Measurements from ENCODE around the gene AGK. TPM values are rescaled to one million over a fixed set of nuclear protein-coding genes. Genes with fewer than 3 reads are reported as not detected.

The AGK gene
- total and polyA plus RNA-seq, 7 experiments from 2014 or later = 24.3 to 58.8 (median 29.9) TPM

DNA sequence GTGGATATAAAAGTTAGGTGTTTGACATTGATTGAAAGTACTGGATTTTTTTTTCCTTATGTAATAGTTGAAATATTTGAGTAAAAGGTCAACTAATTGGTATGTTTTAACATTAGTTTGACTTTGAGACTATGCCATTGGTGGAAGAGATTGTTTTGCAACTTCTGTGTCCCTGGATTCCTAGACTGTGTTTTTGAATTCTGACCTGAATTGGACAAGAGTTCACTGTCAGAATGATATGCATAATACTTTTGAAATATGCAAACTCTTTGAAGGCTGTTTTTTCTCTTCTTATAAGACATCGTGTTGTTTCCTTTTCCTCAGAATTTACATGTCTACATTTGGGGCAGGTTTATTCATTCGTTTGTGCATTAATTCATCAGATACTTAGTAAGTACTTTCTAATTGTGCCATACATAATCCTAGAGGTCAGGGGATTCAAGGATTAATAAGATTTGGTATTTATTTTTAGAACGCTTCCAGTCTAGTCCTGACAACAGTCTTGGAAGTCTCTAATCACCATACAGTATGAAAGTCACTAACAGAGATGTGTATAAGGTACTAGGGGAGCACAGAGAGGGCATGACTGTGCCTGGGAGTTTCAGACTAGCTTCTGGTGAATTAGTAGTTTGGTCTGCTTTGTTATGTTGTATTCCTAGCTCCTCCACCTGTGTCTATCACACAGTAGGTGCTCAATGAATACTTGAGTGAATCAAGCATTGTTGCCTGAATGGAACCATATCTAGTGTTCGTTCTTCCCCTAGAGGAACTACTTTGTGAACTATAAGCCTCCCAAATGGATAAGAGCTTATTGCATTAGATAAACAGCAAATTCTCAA, 49.2 kb downstream of the AGK start:
- H3K27ac ChIP-seq (ENCODE audit: low read depth, low read length) = no peak overlapping the region
- POLR2A ChIA-PET = no interaction called here
- DNase-seq = no peak
- peaks cover 0 to 4% (median 3%) of the 10 kb centered on the region in 3 experiments for H3K36me3 ChIP-seq (ENCODE audit: control insufficient read depth in 2 of 3, insufficient read depth in 3 of 3, low read length in 3 of 3)
- Mint-ChIP-seq H3K27ac (peak overlapping the region in 1 of 9 donors; percentile 12), H3K4me1 (peaks cover 0 to 2% (median 0%) of the 10 kb centered on the region in 7 donors), H3K4me3 (no peak overlapping the region), H3K27me3 (no peaks in the 10 kb centered on the region), H3K9me3 (no peaks in the 10 kb centered on the region), H3K36me3 (peaks cover 12 to 60% (median 35%) of the 10 kb centered on the region in 5 donors)
- no peak for ATAC-seq
- no peak overlapping the region for H3K4me3 ChIP-seq (ENCODE audit: low read length)
- no peaks in the 10 kb centered on the region for H3K9me3 ChIP-seq (ENCODE audit: control insufficient read depth in 2 of 3, low read length in 3 of 3)
- H3K27me3 ChIP-seq (ENCODE audit: control insufficient read depth in 2 of 2, insufficient read depth in 2 of 2, low read length in 2 of 2) = no peaks in the 10 kb centered on the region
- intact Hi-C loops (cut with micrococcal nuclease) = no loop called here
- no peaks in the 10 kb centered on the region for H3K4me1 ChIP-seq (ENCODE audit: control insufficient read depth in 2 of 2, insufficient read depth in 2 of 2, low read length in 2 of 2)
- CTCF ChIA-PET = no interaction called here

DNA sequence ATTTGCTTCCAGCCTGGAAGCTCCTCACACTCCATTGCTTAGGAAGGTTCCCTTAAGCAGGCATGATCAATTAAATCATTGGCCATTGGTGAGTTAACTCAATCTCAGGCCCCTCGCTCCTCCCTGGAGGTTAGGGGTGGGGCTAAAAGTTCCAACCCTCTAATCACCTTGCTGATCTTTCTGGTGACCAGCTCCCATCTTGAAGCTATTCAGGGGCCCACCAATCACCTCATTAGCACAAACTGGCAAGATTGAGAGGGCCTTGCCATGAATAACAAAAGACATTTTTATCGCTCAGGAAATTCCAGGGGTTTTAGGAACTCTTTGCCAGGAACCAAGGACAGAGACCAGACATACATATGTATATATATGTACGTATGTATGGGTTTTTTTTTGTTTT, 58.4 kb downstream of the AGK start:
- ChIA-PET CTCF (interaction anchor here (0.6 kb wide), 1 partner anchor 647 kb away, joined by 4 read pairs; no protein-coding TSS in a partner anchor), POLR2A (no interaction called here)
- Mint-ChIP-seq H3K36me3 (peaks cover 13 to 63% (median 35%) of the 10 kb centered on the region in 5 donors), H3K4me1 (no peaks in the 10 kb centered on the region), H3K9me3 (no peaks in the 10 kb centered on the region), H3K27me3 (no peaks in the 10 kb centered on the region), H3K27ac (no peak overlapping the region), H3K4me3 (no peak overlapping the region)
- Histone ChIP-seq H3K9me3 (ENCODE audit: control insufficient read depth in 2 of 3, low read length in 3 of 3) (no peaks in the 10 kb centered on the region), H3K4me3 (ENCODE audit: low read length) (no peak overlapping the region), H3K27me3 (ENCODE audit: control insufficient read depth in 2 of 2, insufficient read depth in 2 of 2, low read length in 2 of 2) (no peaks in the 10 kb centered on the region), H3K27ac (ENCODE audit: low read depth, low read length) (no peak overlapping the region), H3K4me1 (ENCODE audit: control insufficient read depth in 2 of 2, insufficient read depth in 2 of 2, low read length in 2 of 2) (no peaks in the 10 kb centered on the region), H3K36me3 (ENCODE audit: control insufficient read depth in 2 of 3, insufficient read depth in 3 of 3, low read length in 3 of 3) (peaks cover 0 to 9% (median 3%) of the 10 kb centered on the region in 3 experiments)
- no peak for ATAC-seq
- DNase-seq = no peak
- intact Hi-C loops (cut with micrococcal nuclease) = no loop called here

DNA sequence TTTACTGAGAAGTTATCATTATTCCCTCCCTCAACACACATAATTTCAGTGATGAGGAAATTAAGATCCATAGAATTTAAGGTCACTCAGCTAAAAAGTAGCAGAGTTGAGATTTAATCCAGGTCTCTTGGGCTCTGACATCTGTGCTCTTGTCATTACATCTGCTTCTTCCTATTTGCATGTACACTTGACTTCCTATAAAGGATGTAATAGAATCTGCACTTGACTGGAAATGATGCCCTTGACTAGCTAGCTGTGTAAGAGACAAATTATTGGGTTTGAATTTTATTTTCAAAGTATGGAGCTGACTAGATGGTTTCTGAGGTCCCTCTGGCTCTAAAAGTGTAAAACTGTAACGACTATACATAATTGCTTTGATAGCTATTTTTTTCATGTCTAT, 59.5 kb downstream of the AGK start:
- no peaks in the 10 kb centered on the region for H3K9me3 ChIP-seq (ENCODE audit: control insufficient read depth in 2 of 3, low read length in 3 of 3)
- peaks cover 9 to 70% (median 37%) of the 10 kb centered on the region in 5 donors for H3K36me3 Mint-ChIP-seq
- H3K27ac Mint-ChIP-seq = no peak overlapping the region
- no peak overlapping the region for H3K4me3 ChIP-seq (ENCODE audit: low read length)
- intact Hi-C loops (cut with micrococcal nuclease) = no loop called here
- no peaks in the 10 kb centered on the region for H3K27me3 Mint-ChIP-seq
- H3K4me1 ChIP-seq (ENCODE audit: control insufficient read depth in 2 of 2, insufficient read depth in 2 of 2, low read length in 2 of 2) = no peaks in the 10 kb centered on the region
- peaks cover 0 to 9% (median 3%) of the 10 kb centered on the region in 3 experiments for H3K36me3 ChIP-seq (ENCODE audit: control insufficient read depth in 2 of 3, insufficient read depth in 3 of 3, low read length in 3 of 3)
- ChIA-PET POLR2A (no interaction called here), CTCF (no interaction called here)
- DNase-seq (no peak), ATAC-seq (no peak)
- H3K9me3 Mint-ChIP-seq = no peaks in the 10 kb centered on the region
- H3K4me1 Mint-ChIP-seq = no peaks in the 10 kb centered on the region
- no peak overlapping the region for H3K27ac ChIP-seq (ENCODE audit: low read depth, low read length)
- H3K4me3 Mint-ChIP-seq = no peak overlapping the region
- H3K27me3 ChIP-seq (ENCODE audit: control insufficient read depth in 2 of 2, insufficient read depth in 2 of 2, low read length in 2 of 2) = no peaks in the 10 kb centered on the region

DNA sequence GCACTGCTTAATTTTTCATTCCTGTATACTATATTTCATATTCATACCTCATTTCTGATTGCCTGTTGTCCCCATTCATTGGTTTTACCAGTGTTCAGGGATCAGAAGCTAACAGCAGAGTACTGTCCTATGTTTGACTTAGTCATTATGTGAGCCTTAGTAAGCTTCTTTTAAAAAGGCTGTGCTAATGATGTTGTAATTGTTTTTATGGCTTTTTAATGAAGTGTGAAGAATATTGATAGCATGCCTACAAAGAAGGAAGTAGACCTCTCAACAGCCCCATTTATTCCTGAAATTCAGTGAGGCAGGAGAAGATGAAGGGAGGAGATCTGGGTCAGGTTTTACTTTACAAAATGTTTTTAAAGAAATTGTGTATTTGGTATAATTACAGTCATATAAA, 61.7 kb downstream of the AGK start:
- Histone ChIP-seq H3K4me3 (ENCODE audit: low read length) (no peak overlapping the region), H3K36me3 (ENCODE audit: control insufficient read depth in 2 of 3, insufficient read depth in 3 of 3, low read length in 3 of 3) (peaks cover 0 to 11% (median 3%) of the 10 kb centered on the region in 3 experiments), H3K27ac (ENCODE audit: low read depth, low read length) (no peak overlapping the region), H3K27me3 (ENCODE audit: control insufficient read depth in 2 of 2, insufficient read depth in 2 of 2, low read length in 2 of 2) (no peaks in the 10 kb centered on the region), H3K4me1 (ENCODE audit: control insufficient read depth in 2 of 2, insufficient read depth in 2 of 2, low read length in 2 of 2) (no peaks in the 10 kb centered on the region), H3K9me3 (ENCODE audit: control insufficient read depth in 2 of 3, low read length in 3 of 3) (no peaks in the 10 kb centered on the region)
- ChIA-PET CTCF (no interaction called here), POLR2A (no interaction called here)
- no peak overlapping the region for H3K27ac Mint-ChIP-seq
- H3K36me3 Mint-ChIP-seq = peaks cover 9 to 63% (median 38%) of the 10 kb centered on the region in 5 donors
- H3K9me3 Mint-ChIP-seq = no peaks in the 10 kb centered on the region
- H3K4me3 Mint-ChIP-seq = no peak overlapping the region
- DNase-seq (no peak), ATAC-seq (no peak)
- no peaks in the 10 kb centered on the region for H3K27me3 Mint-ChIP-seq
- intact Hi-C loops (cut with micrococcal nuclease) = no loop called here
- no peaks in the 10 kb centered on the region for H3K4me1 Mint-ChIP-seq

DNA sequence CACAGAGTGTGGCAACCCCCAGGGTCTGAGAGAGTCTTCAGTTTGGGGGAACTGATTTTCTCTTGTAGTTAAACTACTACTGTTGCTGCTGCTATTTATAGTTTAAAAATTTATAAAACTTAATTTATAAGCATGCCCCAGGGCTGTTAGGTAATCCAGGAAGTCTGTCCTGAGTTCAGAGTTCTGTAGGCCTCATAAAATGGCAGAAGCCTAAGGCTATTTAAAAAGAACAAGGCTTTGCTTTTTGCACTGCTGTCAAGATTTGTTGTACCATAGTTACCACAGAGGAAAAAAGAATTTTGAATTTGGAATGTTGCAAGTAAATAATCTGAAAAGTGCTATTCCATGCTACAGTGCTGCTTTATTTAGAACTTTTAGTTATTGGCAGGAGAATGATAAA, 66.1 kb downstream of the AGK start:
- ChIA-PET CTCF (no interaction called here), POLR2A (no interaction called here)
- H3K9me3 ChIP-seq (ENCODE audit: control insufficient read depth in 2 of 3, low read length in 3 of 3) = no peaks in the 10 kb centered on the region
- no peak overlapping the region for H3K4me3 ChIP-seq (ENCODE audit: low read length)
- Mint-ChIP-seq H3K27me3 (no peaks in the 10 kb centered on the region), H3K4me1 (no peaks in the 10 kb centered on the region), H3K9me3 (no peaks in the 10 kb centered on the region), H3K4me3 (no peak overlapping the region), H3K36me3 (peaks cover 7 to 60% (median 32%) of the 10 kb centered on the region in 5 donors), H3K27ac (no peak overlapping the region)
- no peaks in the 10 kb centered on the region for H3K27me3 ChIP-seq (ENCODE audit: control insufficient read depth in 2 of 2, insufficient read depth in 2 of 2, low read length in 2 of 2)
- DNase-seq (no peak), ATAC-seq (no peak)
- peaks cover 0 to 23% (median 0%) of the 10 kb centered on the region in 3 experiments for H3K36me3 ChIP-seq (ENCODE audit: control insufficient read depth in 2 of 3, insufficient read depth in 3 of 3, low read length in 3 of 3)
- no peaks in the 10 kb centered on the region for H3K4me1 ChIP-seq (ENCODE audit: control insufficient read depth in 2 of 2, insufficient read depth in 2 of 2, low read length in 2 of 2)
- intact Hi-C loops (cut with micrococcal nuclease) = no loop called here
- H3K27ac ChIP-seq (ENCODE audit: low read depth, low read length) = no peak overlapping the region

DNA sequence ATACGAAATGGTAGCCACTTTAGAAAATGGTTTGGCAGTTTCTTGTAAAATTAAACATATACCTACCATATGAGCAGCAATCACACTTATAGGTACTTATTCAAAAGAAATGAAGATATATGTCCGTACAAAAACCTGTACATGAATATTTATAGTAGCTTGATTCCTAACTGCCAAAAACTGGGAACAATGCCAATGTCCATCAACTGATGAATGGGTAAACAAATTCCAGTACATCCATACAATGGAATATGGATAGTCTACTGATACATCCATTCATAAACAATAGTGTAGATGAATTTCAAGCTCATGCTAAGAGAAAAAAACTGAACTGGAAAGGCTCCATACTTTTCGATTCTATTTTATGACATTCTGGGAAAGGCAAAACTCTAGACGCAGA, 68.5 kb downstream of the AGK start:
- peaks cover 15 to 69% (median 44%) of the 10 kb centered on the region in 5 donors for H3K36me3 Mint-ChIP-seq
- H3K36me3 ChIP-seq (ENCODE audit: control insufficient read depth in 2 of 3, insufficient read depth in 3 of 3, low read length in 3 of 3) = peaks cover 0 to 34% (median 0%) of the 10 kb centered on the region in 3 experiments

DNA sequence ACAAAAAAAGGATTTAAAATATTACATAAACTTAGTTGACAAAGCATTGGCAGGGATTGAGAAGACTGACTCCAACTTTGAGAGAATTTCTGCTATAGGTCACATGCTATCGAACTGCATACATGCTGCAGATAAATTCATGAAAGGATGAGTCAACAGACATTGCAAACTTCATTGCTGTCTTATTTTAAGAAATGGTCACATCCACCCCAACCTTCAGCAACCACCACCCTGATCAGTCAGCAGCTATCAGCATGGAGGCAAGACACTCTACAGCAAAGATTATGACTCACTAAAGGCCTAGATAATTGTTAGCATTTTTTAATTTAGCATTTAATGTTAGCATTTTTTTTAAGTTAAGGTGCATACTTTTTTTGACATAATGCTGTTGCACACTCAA, 73.6 kb downstream of the AGK start:
- Mint-ChIP-seq H3K36me3 (peaks cover 15 to 71% (median 44%) of the 10 kb centered on the region in 5 donors), H3K27ac (no peak overlapping the region), H3K4me1 (no peaks in the 10 kb centered on the region), H3K27me3 (no peaks in the 10 kb centered on the region), H3K9me3 (peaks cover 0 to 2% (median 0%) of the 10 kb centered on the region in 11 donors), H3K4me3 (no peak overlapping the region)
- Histone ChIP-seq H3K36me3 (ENCODE audit: control insufficient read depth in 2 of 3, insufficient read depth in 3 of 3, low read length in 3 of 3) (peaks cover 0 to 28% (median 0%) of the 10 kb centered on the region in 3 experiments), H3K4me3 (ENCODE audit: low read length) (no peak overlapping the region), H3K27ac (ENCODE audit: low read depth, low read length) (no peak overlapping the region), H3K9me3 (ENCODE audit: control insufficient read depth in 2 of 3, low read length in 3 of 3) (no peaks in the 10 kb centered on the region), H3K4me1 (ENCODE audit: control insufficient read depth in 2 of 2, insufficient read depth in 2 of 2, low read length in 2 of 2) (no peaks in the 10 kb centered on the region), H3K27me3 (ENCODE audit: control insufficient read depth in 2 of 2, insufficient read depth in 2 of 2, low read length in 2 of 2) (no peaks in the 10 kb centered on the region)
- no peak for ATAC-seq
- DNase-seq = no peak
- CTCF ChIA-PET = no interaction called here
- intact Hi-C loops (cut with micrococcal nuclease) = no loop called here
- POLR2A ChIA-PET = no interaction called here

More for the DNA sequence above, 68.5 kb downstream of the AGK start:
- no peaks in the 10 kb centered on the region for H3K27me3 ChIP-seq (ENCODE audit: control insufficient read depth in 2 of 2, insufficient read depth in 2 of 2, low read length in 2 of 2)
- H3K4me1 ChIP-seq (ENCODE audit: control insufficient read depth in 2 of 2, insufficient read depth in 2 of 2, low read length in 2 of 2) = no peaks in the 10 kb centered on the region
- Mint-ChIP-seq H3K27me3 (no peaks in the 10 kb centered on the region), H3K9me3 (peaks cover 0 to 2% (median 0%) of the 10 kb centered on the region in 11 donors), H3K4me3 (no peak overlapping the region), H3K4me1 (no peaks in the 10 kb centered on the region), H3K27ac (no peak overlapping the region)
- ATAC-seq = no peak
- ChIA-PET CTCF (no interaction called here), POLR2A (interaction anchor here (0.6 kb wide), 1 partner anchor 603 kb away, joined by 5 read pairs; no protein-coding TSS in a partner anchor)
- intact Hi-C loops (cut with micrococcal nuclease) = no loop called here
- DNase-seq = no peak
- no peak overlapping the region for H3K27ac ChIP-seq (ENCODE audit: low read depth, low read length)
- H3K9me3 ChIP-seq (ENCODE audit: control insufficient read depth in 2 of 3, low read length in 3 of 3) = no peaks in the 10 kb centered on the region
- no peak overlapping the region for H3K4me3 ChIP-seq (ENCODE audit: low read length)
